ENCODE results near the gene TOP3A. TPM values are rescaled to one million over a fixed set of nuclear protein-coding genes. Genes with fewer than 3 reads are reported as not detected.
A peak's percentile ranks its signal among the peaks of the same experiment; 100 is the strongest.

The TOP3A gene
- total RNA-seq, 2 donors from 2014 or later: 18.4 to 37.1 TPM

GRCh38 chr17:18263885-18264682, 50.7 kb downstream of the TOP3A start:
- WGBS: 93% methylated on average over 33 of the region's 50 CpGs
- Histone ChIP-seq H3K36me3 (peaks cover 11 to 19% of the 10 kb centered on the region in 2 donors), H3K27ac (no peak overlapping the region), H3K9me3 (no peaks in the 10 kb centered on the region), H3K27me3 (replicated peaks; ENCODE audit: insufficient read depth) (no peaks in the 10 kb centered on the region), H3K4me3 (no peak overlapping the region), H3K4me1 (replicated peaks) (peaks cover 2% of the 10 kb centered on the region)
- TF ChIP-seq POLR2A (IDR thresholded peaks at IDR 0.05) (no peak), CTCF (IDR thresholded peaks at IDR 0.05) (no peak), POLR2AphosphoS5 (IDR thresholded peaks at IDR 0.05) (no peak)
- intact Hi-C loops (cut with DNase I): no loop called here
- DNase-seq (ENCODE audit: low spot score): no peak

GRCh38 chr17:18262641-18263040, 52.2 kb downstream of the TOP3A start:
- Histone ChIP-seq H3K4me3 (no peak overlapping the region), H3K36me3 (peaks cover 11 to 19% of the 10 kb centered on the region in 2 donors), H3K27me3 (replicated peaks; ENCODE audit: insufficient read depth) (no peaks in the 10 kb centered on the region), H3K4me1 (replicated peaks) (peaks cover 3% of the 10 kb centered on the region), H3K27ac (no peak overlapping the region), H3K9me3 (no peaks in the 10 kb centered on the region)
- no peak for TF ChIP-seq CTCF (IDR thresholded peaks at IDR 0.05)
- WGBS: 83% methylated on average over 12 of the region's 12 CpGs
- DNase-seq (ENCODE audit: low spot score): no peak
- intact Hi-C loops (cut with DNase I): no loop called here

- DNase-seq (ENCODE audit: low spot score): no peak
- Histone ChIP-seq H3K27me3 (replicated peaks; ENCODE audit: insufficient read depth) (no peaks in the 10 kb centered on the region), H3K36me3 (peaks cover 11 to 19% of the 10 kb centered on the region in 2 donors), H3K9me3 (no peaks in the 10 kb centered on the region), H3K4me1 (replicated peaks) (peaks cover 8% of the 10 kb centered on the region), H3K27ac (peak overlapping the region in 1 of 2 donors; percentile 88), H3K4me3 (no peak overlapping the region)
- TF ChIP-seq POLR2AphosphoS5 (IDR thresholded peaks at IDR 0.05) (no peak), POLR2A (IDR thresholded peaks at IDR 0.05) (no peak), CTCF (IDR thresholded peaks at IDR 0.05) (no peak)
- WGBS: 67% methylated on average over 2 of the region's 2 CpGs
- intact Hi-C loops (cut with DNase I): no loop called here
Observed at GRCh38 chr17:18262111-18262510, 52.7 kb downstream of the TOP3A start.

- peaks cover 11% of the 10 kb centered on the region for H3K4me1 ChIP-seq (replicated peaks)
Observed at GRCh38 chr17:18261659-18262058, 53.1 kb downstream of the TOP3A start.

More at GRCh38 chr17:18261659-18262058, 53.1 kb downstream of the TOP3A start:
- peak overlapping the region; percentile 88 to 95 for H3K27ac ChIP-seq
- H3K27me3 ChIP-seq (replicated peaks; ENCODE audit: insufficient read depth): no peaks in the 10 kb centered on the region
- peak overlapping the region; percentile 72 to 87 for H3K4me3 ChIP-seq
- no peaks in the 10 kb centered on the region for H3K9me3 ChIP-seq
- 47% methylated on average over 3 of the region's 3 CpGs for WGBS
- no peak for TF ChIP-seq CTCF (IDR thresholded peaks at IDR 0.05)
- no peak for TF ChIP-seq POLR2AphosphoS5 (IDR thresholded peaks at IDR 0.05)
- TF ChIP-seq POLR2A (IDR thresholded peaks at IDR 0.05): no peak
- no peak for DNase-seq (ENCODE audit: low spot score)
- H3K36me3 ChIP-seq: peaks cover 11 to 19% of the 10 kb centered on the region in 2 donors
- intact Hi-C loops (cut with DNase I): no loop called here

Data from prostate gland (tissue), 2 donors.